Bronchial epithelial cell (primary cell): ENCODE data around the gene S100A3. TPM values are rescaled to one million over a fixed set of nuclear protein-coding genes. Genes with fewer than 3 reads are reported as not detected.
"Not testable (repeated sequence)": the region's sequence is repeated elsewhere in the genome, so short reads cannot be mapped to it uniquely, and the experiment has no call there.

Source experiments
- DNase-seq: peaks from one replicate; pipeline ENCODE4 v3.0.0-alpha.2; 2010; ENCODE audit warnings: low read depth
- FAIRE-seq: peaks from 2 replicates; lab custom pipeline; 2011; peaks lifted over from hg19 to GRCh38; lab: Jason Lieb, UNC
- H3K27me3 ChIP-seq: 2 replicates; pipeline ENCODE4 v1.5.1; 2011; ENCODE audit warnings: low read length; ENCODE audit not compliant: control insufficient read depth, insufficient read depth
- H3K36me3 ChIP-seq: 2 replicates; pipeline ENCODE4 v1.5.1; 2011; ENCODE audit warnings: low read length; ENCODE audit not compliant: control insufficient read depth, insufficient read depth
- H3K4me3 ChIP-seq: 2 replicates; pipeline ENCODE4 v1.5.1; 2011; ENCODE audit warnings: mild to moderate bottlenecking, low read depth, low read length, control low read depth
- CTCF ChIP-seq: IDR thresholded peaks from 2 replicates; pipeline ENCODE4 v1.5.1; 2011; ENCODE audit warnings: mild to moderate bottlenecking, moderate library complexity, low read length, control low read depth, inconsistent platforms; ENCODE audit not compliant: insufficient read depth, severe bottlenecking
- total RNA-seq: library from RNA; depleted of rRNA; stranded (reverse); fragments of >200 nt; gene quantifications from 2 replicates; pipeline ENCODE4 v1.2.1, GENCODE V29; 2014

S100A3 gene
- total RNA-seq, 1 donor from 2014 or later = 26.6 TPM

DNA sequence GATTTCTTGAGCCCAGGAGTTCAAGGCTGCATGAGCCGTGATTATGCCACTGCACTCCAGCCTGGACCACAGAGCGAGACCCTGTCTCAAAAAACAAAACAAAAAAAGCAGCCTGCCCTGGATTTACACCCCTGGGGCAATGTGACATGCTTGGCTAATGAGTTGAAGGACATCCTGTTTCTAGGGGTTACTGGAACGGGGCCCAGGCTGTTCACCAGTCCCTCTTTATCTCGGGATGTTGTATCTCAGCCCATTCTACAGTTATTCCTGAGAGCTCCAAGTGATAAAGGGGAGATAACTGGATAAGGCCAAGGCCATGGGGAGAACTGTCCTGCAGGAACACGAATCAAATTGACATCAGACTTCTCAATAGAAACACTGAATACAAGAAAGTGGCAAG is 38.3 kb upstream of the S100A3 start:
- DNase-seq (no peak), FAIRE-seq (no peak)
- H3K27me3 ChIP-seq = no peaks in the 10 kb centered on the region
- no peak overlapping the region for H3K4me3 ChIP-seq
- no peaks in the 10 kb centered on the region for H3K36me3 ChIP-seq
- TF ChIP-seq CTCF = no peak

- FAIRE-seq (no peak), DNase-seq (no peak)
- no peak overlapping the region for H3K4me3 ChIP-seq
- no peaks in the 10 kb centered on the region for H3K36me3 ChIP-seq
- no peak for TF ChIP-seq CTCF
- H3K27me3 ChIP-seq = no peaks in the 10 kb centered on the region
Measured at GRCh38 chr1:153586347-153586746, 37.3 kb upstream of the S100A3 start.

GRCh38 chr1:153585006-153585405 is 35.9 kb upstream of the S100A3 start:
- FAIRE-seq (no peak), DNase-seq (no peak)

GRCh38 chr1:153583976-153584375 is 34.9 kb upstream of the S100A3 start:
- H3K27me3 ChIP-seq = no peaks in the 10 kb centered on the region
- H3K4me3 ChIP-seq = no peak overlapping the region
- H3K36me3 ChIP-seq = no peaks in the 10 kb centered on the region
- TF ChIP-seq CTCF = no peak
- FAIRE-seq = no peak
- no peak for DNase-seq

More at GRCh38 chr1:153585006-153585405, 35.9 kb upstream of the S100A3 start:
- Histone ChIP-seq H3K27me3 (no peaks in the 10 kb centered on the region), H3K4me3 (no peak overlapping the region), H3K36me3 (no peaks in the 10 kb centered on the region)
- no peak for TF ChIP-seq CTCF

DNA sequence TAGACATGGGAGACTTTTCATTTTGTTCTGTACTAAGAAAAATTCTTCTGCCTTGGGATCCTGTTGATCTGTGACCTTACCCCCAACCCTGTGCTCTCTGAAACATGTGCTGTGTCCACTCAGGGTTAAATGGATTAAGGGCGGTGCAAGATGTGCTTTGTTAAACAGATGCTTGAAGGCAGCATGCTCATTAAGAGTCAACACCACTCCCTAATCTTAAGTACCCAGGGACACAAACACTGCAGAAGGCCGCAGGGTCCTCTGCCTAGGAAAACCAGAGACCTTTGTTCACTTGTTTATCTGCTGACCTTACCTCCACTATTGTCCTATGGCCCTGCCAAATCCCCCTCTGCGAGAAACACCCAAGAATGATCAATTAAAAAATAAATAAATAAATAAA is 34.5 kb upstream of the S100A3 start:
- H3K36me3 ChIP-seq, H3K27me3 ChIP-seq, FAIRE-seq, DNase-seq, H3K4me3 ChIP-seq: not testable (repeated sequence)

DNA sequence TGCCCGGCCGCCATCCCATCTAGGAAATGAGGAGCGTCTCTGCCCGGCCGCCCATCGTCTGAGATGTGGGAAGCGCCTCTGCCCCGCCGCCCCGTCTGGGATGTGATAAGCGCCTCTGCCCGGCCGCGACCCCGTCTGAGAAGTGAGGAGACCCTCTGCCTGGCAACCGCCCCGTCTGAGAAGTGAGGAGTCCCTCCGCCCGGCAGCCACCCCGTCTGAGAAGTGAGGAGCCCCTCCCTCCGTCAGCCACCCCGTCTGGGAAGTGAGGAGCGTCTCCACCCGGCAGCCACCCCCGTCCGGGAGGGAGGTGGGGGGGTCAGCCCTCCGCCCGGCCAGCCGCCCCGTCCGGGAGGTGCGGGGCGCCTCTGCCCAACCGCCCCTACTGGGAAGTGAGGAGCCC is 33.8 kb upstream of the S100A3 start:
- not testable (repeated sequence) for H3K36me3 ChIP-seq, H3K27me3 ChIP-seq, FAIRE-seq, H3K4me3 ChIP-seq, DNase-seq

DNA sequence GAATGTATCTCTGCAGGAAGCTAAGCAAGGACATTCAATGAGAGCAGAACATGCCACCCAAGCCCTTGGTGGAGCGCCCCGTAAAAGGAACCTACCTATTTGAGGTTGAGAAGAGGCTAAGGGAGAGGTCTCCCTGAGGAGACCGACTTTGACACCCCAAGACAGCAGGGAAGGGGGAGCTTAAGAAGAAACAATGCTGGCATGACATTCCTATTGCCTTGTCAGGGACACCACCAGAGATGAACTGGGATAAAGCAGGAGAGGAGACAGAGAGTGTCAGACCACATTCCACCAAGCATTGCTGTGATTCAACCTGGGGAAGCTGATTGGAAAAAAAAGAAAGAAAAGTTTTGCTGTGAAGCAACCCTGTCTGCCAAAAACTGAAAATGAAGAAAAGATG is 29.9 kb upstream of the S100A3 start:
- no peak for TF ChIP-seq CTCF
- no peak for FAIRE-seq

More for the DNA sequence above, 29.9 kb upstream of the S100A3 start:
- no peak for DNase-seq
- no peaks in the 10 kb centered on the region for H3K27me3 ChIP-seq
- H3K4me3 ChIP-seq = no peak overlapping the region
- no peaks in the 10 kb centered on the region for H3K36me3 ChIP-seq
